ENCODE data around the gene NPR1. TPM values are rescaled to one million over a fixed set of nuclear protein-coding genes. Genes with fewer than 3 reads are reported as not detected.

NPR1 gene
- total and polyA plus RNA-seq, 2 of the 13 experiments (the other 11 are each of a cell fraction or from before 2014, with no cell fraction given): not detected

GRCh38 chr1:153658400-153659174, 19.9 kb upstream of the NPR1 start, which contains the start of gene SNAPIN (continued):
- TF ChIP-seq HNF1A (IDR thresholded peaks at IDR 0.05; ENCODE audit: low read depth) (no peak), HNF1A (CRISPR knock-in tag; IDR thresholded peaks at IDR 0.05; ENCODE audit: borderline replicate concordance) (peak; percentile 32; the same call in 1 of the 2 replicates), GPBP1L1 (CRISPR knock-in tag; IDR thresholded peaks at IDR 0.05) (no peak), HOXD1 (CRISPR knock-in tag; IDR thresholded peaks at IDR 0.05) (peak; percentile 41; the same call in 1 of the 2 replicates), MXD3 (CRISPR knock-in tag; IDR thresholded peaks at IDR 0.05) (peak; percentile 35; the same call in 1 of the 2 replicates), ZNF720 (CRISPR knock-in tag; IDR thresholded peaks at IDR 0.05) (no peak), HCFC1 (IDR thresholded peaks at IDR 0.05; ENCODE audit: low read depth, low read length) (peak; percentile 76), ZNF24 (IDR thresholded peaks at IDR 0.05) (no peak), ZNF746 (CRISPR knock-in tag; IDR thresholded peaks at IDR 0.05) (no peak), SP140L (CRISPR knock-in tag; IDR thresholded peaks at IDR 0.05; ENCODE audit: borderline replicate concordance) (no peak), ZNF280B (CRISPR knock-in tag; IDR thresholded peaks at IDR 0.05; ENCODE audit: borderline replicate concordance) (peak; percentile 76; the same call in 1 of the 2 replicates), E2F2 (CRISPR knock-in tag; IDR thresholded peaks at IDR 0.05; ENCODE audit: borderline replicate concordance) (no peak), PHF8 (CRISPR knock-in tag; IDR thresholded peaks at IDR 0.05) (peak; percentile 96), ZNF788 (CRISPR knock-in tag; IDR thresholded peaks at IDR 0.05; ENCODE audit: borderline replicate concordance) (no peak; the same call in 1 of the 2 replicates), POLR2A (IDR thresholded peaks at IDR 0.05; ENCODE audit: insufficient read depth in 1 of 2, low read depth in 2 of 2, low read length in 2 of 2) (peak; percentile 51 to 78; a peak in 3 of 4 replicates), GZF1 (CRISPR knock-in tag; IDR thresholded peaks at IDR 0.05) (no peak), KLF15 (CRISPR knock-in tag; IDR thresholded peaks at IDR 0.05; ENCODE audit: borderline replicate concordance) (no peak; the same call in 1 of the 2 replicates), ZNF503 (CRISPR knock-in tag; IDR thresholded peaks at IDR 0.05) (peak; percentile 48; the same call in 1 of the 2 replicates)

Measured in HepG2 (cell line).